Motor neuron (in vitro differentiated cells): ENCODE measurements around the gene COPE. TPM values are rescaled to one million over a fixed set of nuclear protein-coding genes. Genes with fewer than 3 reads are reported as not detected.
"Not testable (repeated sequence)": the region's sequence is repeated elsewhere in the genome, so short reads cannot be mapped to it uniquely, and the experiment has no call there.

ENCODE experiments used
- ATAC-seq, 8 experiments: fragments of 200-7000 bp; cut with Tn5 transposase; replicated peaks in 6 of 8; 2 replicates each; pipeline ENCODE4 v1.8.0; 2021; ENCODE audit warnings: mild to moderate bottlenecking in 8 of 8, moderate library complexity in 8 of 8
- H3K27ac ChIP-seq, 2 donors: fragments of 250-450 bp; sonication (Bioruptor Pico); 2 replicates each; pipeline ENCODE4 v1.9.0; 2021; ENCODE audit warnings: antibody characterized with exemption in 2 of 2, mild to moderate bottlenecking in 2 of 2, moderate library complexity in 1 of 2
- H3K4me1 ChIP-seq, 2 donors: fragments of 250-450 bp; sonication (Bioruptor Pico); replicated peaks in 1 of 2; 2 replicates each; pipeline ENCODE4 v1.6.1; 2021; ENCODE audit warnings: antibody characterized with exemption in 2 of 2, mild to moderate bottlenecking in 2 of 2, moderate library complexity in 1 of 2
- H3K4me3 ChIP-seq, 5 donors: fragments of 250-450 bp; sonication (Bioruptor Pico); 2 replicates each; pipeline ENCODE4 v1.9.0; 2021; ENCODE audit warnings: antibody characterized with exemption in 5 of 5, mild to moderate bottlenecking in 5 of 5, moderate library complexity in 4 of 5
- WGBS, 10 experiments: fragments of 450-650 bp; shearing (Covaris generic); methylation state at CpG; one replicate each; pipeline ENCODE4 v1.0.0; 2022; 5-methylcytosine and 5-hydroxymethylcytosine counted together
- in situ Hi-C, 9 experiments: fragments of 400-800 bp; cut with MboI; loops; one replicate each; pipeline ENCODE4 v1.15.0; 2021; ENCODE audit warnings: low sequenced_read_pairs in 9 of 9, low pct_unique_long_range_greater_than_20kb in 2 of 9; ENCODE audit not compliant: unreplicated experiment in 9 of 9
- total RNA-seq, 8 experiments: library from RNA; unstranded; fragments of 300-600 nt; gene quantifications; 2 replicates each; pipeline versions ENCODE4 v1.2.3 to v1.2.4, GENCODE V29; 2022

Gene COPE
- total RNA-seq, 8 experiments from 2014 or later: 151 to 208 (median 173) TPM

- WGBS, 10 experiments: 34% methylated on average over 4 of the region's 37 CpGs; no CpG with 5 or more reads in 9 of the 10 experiments
- Histone ChIP-seq H3K4me3 (peak overlapping the region; percentile 13 to 29 (median 27)), H3K4me1 (peaks cover 0 to 5% of the 10 kb centered on the region in 2 donors), H3K27ac (no peak overlapping the region)
- in situ Hi-C loops: no loop called here
- ATAC-seq: peak; percentile 45 to 91 (median 88)
These were observed 13.1 kb upstream of the COPE start for GRCh38 chr19:18932216-18932841.

- Histone ChIP-seq H3K4me3 (no peak overlapping the region), H3K27ac (no peak overlapping the region), H3K4me1 (peaks cover 0 to 5% of the 10 kb centered on the region in 2 donors)
- 93 to 100% (median 100%) methylated on average over 1 to 5 of the region's 34 CpGs; no CpG with 5 or more reads in 7 of the 10 experiments for WGBS, 10 experiments
- ATAC-seq: no peak
- in situ Hi-C loops: no loop called here
These were observed 12.4 kb upstream of the COPE start for GRCh38 chr19:18931316-18932162.

GRCh38 chr19:18929311-18929710 is 10.1 kb upstream of the COPE start:
- in situ Hi-C loops: no loop called here
- H3K4me1 ChIP-seq: peaks cover 0 to 5% of the 10 kb centered on the region in 2 donors
- whole genome bisulfite sequencing, 10 experiments: 94 to 98% methylated on average over 7 to 8 of the region's 25 CpGs; no CpG with 5 or more reads in 8 of the 10 experiments
- H3K27ac ChIP-seq: no peak overlapping the region
- ATAC-seq: no peak
- H3K4me3 ChIP-seq: no peak overlapping the region

GRCh38 chr19:18928018-18928805 is 9.0 kb upstream of the COPE start:
- H3K27ac ChIP-seq: no peak overlapping the region
- no peak overlapping the region for H3K4me3 ChIP-seq
- no peak for ATAC-seq
- WGBS, 10 experiments: 100% methylated on average over 1 of the region's 26 CpGs; no CpG with 5 or more reads in 8 of the 10 experiments
- H3K4me1 ChIP-seq: peaks cover 0 to 3% of the 10 kb centered on the region in 2 donors
- in situ Hi-C loops: no loop called here

GRCh38 chr19:18924684-18925213 is 5.6 kb upstream of the COPE start:
- WGBS, 10 experiments: 96 to 100% (median 100%) methylated on average over 1 to 5 of the region's 15 CpGs; no CpG with 5 or more reads in 5 of the 10 experiments
- no peak for ATAC-seq

GRCh38 chr19:18922228-18922985 is 3.2 kb upstream of the COPE start:
- peaks cover 17 to 18% of the 10 kb centered on the region in 2 donors for H3K4me1 ChIP-seq
- 78 to 100% (median 93%) methylated on average over 1 to 8 of the region's 29 CpGs; no CpG with 5 or more reads in 5 of the 10 experiments for WGBS, 10 experiments
- no peak overlapping the region for H3K4me3 ChIP-seq
- no peak for ATAC-seq
- H3K27ac ChIP-seq: no peak overlapping the region
- in situ Hi-C loops: no loop called here

More at GRCh38 chr19:18924684-18925213, 5.6 kb upstream of the COPE start:
- Histone ChIP-seq H3K4me3 (no peak overlapping the region), H3K27ac (no peak overlapping the region), H3K4me1 (peaks cover 6 to 8% of the 10 kb centered on the region in 2 donors)
- in situ Hi-C loops: no loop called here

- Histone ChIP-seq H3K4me1 (peaks cover 17 to 18% of the 10 kb centered on the region in 2 donors), H3K4me3 (no peak overlapping the region), H3K27ac (no peak overlapping the region)
- no peak for ATAC-seq
- in situ Hi-C loops: no loop called here
- WGBS, 10 experiments: 85 to 100% (median 93%) methylated on average over 3 to 6 of the region's 17 CpGs; no CpG with 5 or more reads in 7 of the 10 experiments
These were observed 2.4 kb upstream of the COPE start for GRCh38 chr19:18921593-18921992.

GRCh38 chr19:18920400-18920799 is 1.2 kb upstream of the COPE start:
- no peak for ATAC-seq
- in situ Hi-C loops: no loop called here
- H3K27ac ChIP-seq: peak overlapping the region; percentile 87 to 92
- 40 to 86% (median 55%) methylated on average over 1 to 5 of the region's 9 CpGs; no CpG with 5 or more reads in 6 of the 10 experiments for WGBS, 10 experiments
- H3K4me3 ChIP-seq: peak overlapping the region; percentile 82 to 93 (median 89)
- H3K4me1 ChIP-seq: peaks cover 17 to 18% of the 10 kb centered on the region in 2 donors

- WGBS, 10 experiments: 0 to 23% (median 0%) methylated on average over 1 to 13 of the region's 15 CpGs; no CpG with 5 or more reads in 1 of the 10 experiments
- peak in 2 of 8 experiments; percentile 0 to 2 for ATAC-seq
- H3K27ac ChIP-seq: peak overlapping the region; percentile 87 to 92
- peak overlapping the region; percentile 82 to 93 (median 89) for H3K4me3 ChIP-seq
- in situ Hi-C loops: no loop called here
- peaks cover 17 to 18% of the 10 kb centered on the region in 2 donors for H3K4me1 ChIP-seq
These were observed 670 bp upstream of the COPE start for GRCh38 chr19:18919900-18920214.

GRCh38 chr19:18917593-18917992 is 1.6 kb downstream of the COPE start:
- H3K27ac ChIP-seq, ATAC-seq, in situ Hi-C loops: not testable (repeated sequence)
- Histone ChIP-seq H3K4me1 (peaks cover 17 to 18% of the 10 kb centered on the region in 2 donors), H3K4me3 (peak overlapping the region in 1 of 5 donors; percentile 86)
- 80 to 90% (median 89%) methylated on average over 2 to 6 of the region's 9 CpGs; no CpG with 5 or more reads in 3 of the 10 experiments for WGBS, 10 experiments

GRCh38 chr19:18915639-18916038 is 3.5 kb downstream of the COPE start:
- no peak for ATAC-seq
- no peak overlapping the region for H3K4me3 ChIP-seq

GRCh38 chr19:18913466-18913865 is 5.7 kb downstream of the COPE start:
- Histone ChIP-seq H3K4me3 (no peak overlapping the region), H3K4me1 (peaks cover 10 to 11% of the 10 kb centered on the region in 2 donors), H3K27ac (no peak overlapping the region)
- no peak for ATAC-seq
- 90 to 100% methylated on average over 2 of the region's 5 CpGs; no CpG with 5 or more reads in 8 of the 10 experiments for WGBS, 10 experiments
- in situ Hi-C loops: no loop called here

More at GRCh38 chr19:18915639-18916038, 3.5 kb downstream of the COPE start:
- no peak overlapping the region for H3K27ac ChIP-seq
- in situ Hi-C loops: no loop called here
- 61 to 100% (median 77%) methylated on average over 1 to 3 of the region's 5 CpGs; no CpG with 5 or more reads in 6 of the 10 experiments for WGBS, 10 experiments
- H3K4me1 ChIP-seq: peaks cover 14 to 17% of the 10 kb centered on the region in 2 donors
